Measurements from ENCODE around the gene CYP1B1.
"Not testable (repeated sequence)": the region's sequence is repeated elsewhere in the genome, so short reads cannot be mapped to it uniquely, and the experiment has no call there.

Gene CYP1B1

DNA sequence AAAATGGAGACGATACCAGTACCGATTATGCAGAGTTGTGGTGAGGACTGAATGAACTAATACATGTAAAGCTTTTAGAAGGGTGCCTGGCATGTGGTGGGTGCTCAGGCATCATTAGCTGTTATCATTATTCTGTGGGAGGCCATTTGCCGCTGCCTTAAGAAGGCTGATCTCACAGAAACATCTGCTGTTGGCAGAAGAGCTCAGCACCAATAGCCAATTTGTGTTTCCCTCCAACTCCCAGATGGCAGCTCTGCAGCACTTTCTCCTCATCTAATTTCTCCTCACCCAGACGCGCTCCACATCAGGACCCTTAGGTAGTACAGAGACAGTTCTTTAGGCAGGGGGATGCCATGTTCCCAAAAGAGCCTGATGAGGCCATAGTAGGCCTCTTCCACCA lies 15.8 kb upstream of the CYP1B1 start:
- TF ChIP-seq, protein P1, sequence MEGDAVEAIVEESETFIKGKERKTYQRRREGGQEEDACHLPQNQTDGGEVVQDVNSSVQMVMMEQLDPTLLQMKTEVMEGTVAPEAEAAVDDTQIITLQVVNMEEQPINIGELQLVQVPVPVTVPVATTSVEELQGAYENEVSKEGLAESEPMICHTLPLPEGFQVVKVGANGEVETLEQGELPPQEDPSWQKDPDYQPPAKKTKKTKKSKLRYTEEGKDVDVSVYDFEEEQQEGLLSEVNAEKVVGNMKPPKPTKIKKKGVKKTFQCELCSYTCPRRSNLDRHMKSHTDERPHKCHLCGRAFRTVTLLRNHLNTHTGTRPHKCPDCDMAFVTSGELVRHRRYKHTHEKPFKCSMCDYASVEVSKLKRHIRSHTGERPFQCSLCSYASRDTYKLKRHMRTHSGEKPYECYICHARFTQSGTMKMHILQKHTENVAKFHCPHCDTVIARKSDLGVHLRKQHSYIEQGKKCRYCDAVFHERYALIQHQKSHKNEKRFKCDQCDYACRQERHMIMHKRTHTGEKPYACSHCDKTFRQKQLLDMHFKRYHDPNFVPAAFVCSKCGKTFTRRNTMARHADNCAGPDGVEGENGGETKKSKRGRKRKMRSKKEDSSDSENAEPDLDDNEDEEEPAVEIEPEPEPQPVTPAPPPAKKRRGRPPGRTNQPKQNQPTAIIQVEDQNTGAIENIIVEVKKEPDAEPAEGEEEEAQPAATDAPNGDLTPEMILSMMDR (IDR thresholded peaks at IDR 0.05; ENCODE audit: low read depth, low read length): no peak
- H3K27me3 ChIP-seq: 0 out of 2 replicates have a peak, but pooled peaks cover 5% of the 10 kb centered on the region
- no peaks in the 10 kb centered on the region for H3K4me1 ChIP-seq
- DNase-seq: no peak
- no peaks in the 10 kb centered on the region for H3K36me3 ChIP-seq
- H3K9me3 ChIP-seq: no peaks in the 10 kb centered on the region
- no peak overlapping the region for H3K4me3 ChIP-seq (ENCODE audit: low read depth, low read length)

DNA sequence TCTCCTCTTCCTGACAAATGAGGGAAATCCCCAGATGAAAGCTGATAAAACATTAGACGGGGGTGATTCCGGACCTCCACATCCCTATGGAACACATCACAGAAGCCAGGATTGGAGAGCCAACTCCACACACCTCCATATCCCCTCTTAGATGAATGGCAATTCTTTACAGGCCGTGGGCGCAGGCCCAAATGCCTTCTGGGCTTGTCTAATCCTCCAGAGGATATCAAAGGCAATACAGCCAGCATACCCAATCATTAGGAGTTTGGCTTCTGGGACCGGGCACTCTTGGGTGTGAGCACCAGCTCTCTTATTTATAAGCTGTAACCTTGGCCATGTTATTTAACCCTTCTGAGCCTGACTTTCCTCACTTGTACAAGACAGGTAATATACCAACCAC lies 15.0 kb upstream of the CYP1B1 start:
- no peaks in the 10 kb centered on the region for H3K4me1 ChIP-seq
- H3K27me3 ChIP-seq: no peaks in the 10 kb centered on the region
- no peaks in the 10 kb centered on the region for H3K9me3 ChIP-seq
- no peak overlapping the region for H3K4me3 ChIP-seq (ENCODE audit: low read depth, low read length)
- H3K36me3 ChIP-seq: no peaks in the 10 kb centered on the region
- TF ChIP-seq, protein P1 (IDR thresholded peaks at IDR 0.05; ENCODE audit: low read depth, low read length): no peak
- DNase-seq: no peak

DNA sequence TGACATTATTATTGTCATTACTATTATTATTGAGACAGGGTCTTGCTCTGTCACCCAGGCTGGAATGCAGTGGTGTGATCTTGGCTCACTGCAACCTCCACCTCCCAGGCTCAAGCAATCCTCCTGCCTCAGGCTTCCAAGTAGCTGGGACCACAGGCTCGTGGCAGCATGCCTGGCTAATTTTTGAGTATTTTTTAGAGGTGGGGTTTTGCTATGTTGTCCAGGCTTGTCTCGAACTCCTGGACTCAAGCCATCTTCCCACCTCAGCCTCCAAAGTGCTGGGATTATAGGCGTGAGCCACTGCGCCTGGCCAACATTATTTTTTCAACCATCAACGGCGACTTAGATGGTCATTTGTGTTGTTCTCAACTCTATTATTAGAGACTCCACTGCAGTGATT lies 14.3 kb upstream of the CYP1B1 start:
- H3K4me3 ChIP-seq (ENCODE audit: low read depth, low read length); DNase-seq; H3K36me3 ChIP-seq; H3K9me3 ChIP-seq; H3K4me1 ChIP-seq; H3K27me3 ChIP-seq: not testable (repeated sequence)

DNA sequence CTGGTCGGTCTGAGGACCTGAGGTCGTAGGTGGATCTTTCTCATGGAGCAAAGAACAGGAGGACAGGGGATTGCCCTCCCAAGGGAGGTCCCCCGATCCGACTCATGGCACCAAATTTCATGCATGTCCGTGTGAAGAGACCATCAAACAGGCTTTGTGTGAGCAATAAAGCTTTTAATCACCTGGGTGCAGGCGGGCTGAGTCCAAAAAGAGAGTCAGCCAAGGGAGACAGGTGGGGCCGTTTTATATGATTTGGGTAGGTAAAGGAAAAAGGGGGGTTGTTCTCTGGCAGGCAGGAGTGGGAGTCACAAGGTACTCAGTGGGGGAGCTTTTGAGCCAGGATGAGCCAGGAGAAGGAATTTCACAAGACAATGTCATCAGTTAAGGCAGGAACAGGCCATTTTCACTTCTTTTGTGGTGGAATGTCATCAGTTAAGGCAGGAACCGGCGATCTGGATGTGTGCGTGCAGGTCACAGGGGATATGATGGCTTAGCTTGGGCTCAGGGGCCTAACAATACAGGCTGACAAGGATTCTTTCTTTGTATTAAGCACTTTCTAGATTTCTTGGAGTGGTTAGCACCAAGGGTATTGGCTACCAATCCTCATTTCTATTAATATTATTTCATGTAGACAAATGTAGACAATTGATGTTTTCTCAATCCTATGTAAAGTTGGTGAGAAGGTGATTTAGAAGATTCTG lies 10.2 kb upstream of the CYP1B1 start:
- not testable (repeated sequence) for H3K9me3 ChIP-seq; H3K27me3 ChIP-seq; H3K4me1 ChIP-seq; H3K36me3 ChIP-seq; DNase-seq; H3K4me3 ChIP-seq (ENCODE audit: low read depth, low read length)

DNA sequence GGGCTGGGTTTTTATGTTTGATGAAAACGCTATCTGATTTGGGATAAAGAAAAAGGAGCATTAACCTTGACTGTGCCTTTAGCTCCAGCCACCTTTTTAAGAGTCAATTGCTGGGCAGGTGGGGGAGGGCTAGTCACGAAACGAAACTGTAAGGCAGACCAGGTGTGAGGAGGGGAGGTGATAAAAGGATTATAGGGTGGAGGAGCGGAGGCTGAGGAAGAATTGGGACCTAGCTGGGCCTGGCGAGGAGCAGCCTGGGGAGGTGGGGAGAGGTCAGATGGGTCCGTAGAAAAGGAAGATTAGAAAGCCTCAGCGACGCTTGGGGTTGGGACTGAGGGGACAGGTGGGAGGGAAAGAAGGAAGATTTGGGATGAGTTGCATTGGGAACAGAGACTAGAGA lies 8.6 kb upstream of the CYP1B1 start:
- H3K9me3 ChIP-seq; DNase-seq; H3K27me3 ChIP-seq; H3K36me3 ChIP-seq; H3K4me1 ChIP-seq; H3K4me3 ChIP-seq (ENCODE audit: low read depth, low read length): not testable (repeated sequence)

DNA sequence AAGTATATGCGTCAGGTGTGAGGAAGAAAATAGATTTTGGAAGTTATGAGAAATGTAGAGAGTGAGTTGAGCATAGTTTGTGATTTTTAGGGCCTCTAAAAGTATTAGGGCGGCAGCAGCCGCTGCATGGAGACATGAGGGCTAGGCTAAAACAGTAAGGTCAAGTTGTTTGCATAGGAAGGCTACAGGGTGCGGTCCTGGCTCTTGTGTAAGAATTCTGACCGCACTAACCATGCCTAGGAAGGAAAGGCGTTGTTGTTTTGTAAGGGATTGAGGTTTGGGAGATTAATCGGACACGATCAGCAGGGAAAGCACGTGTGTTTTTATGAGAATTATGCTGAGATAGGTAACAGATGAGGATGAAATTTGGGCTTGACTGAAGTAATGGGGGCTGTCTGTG lies 6.8 kb upstream of the CYP1B1 start:
- H3K4me3 ChIP-seq (ENCODE audit: low read depth, low read length); DNase-seq; H3K4me1 ChIP-seq; H3K9me3 ChIP-seq; H3K27me3 ChIP-seq; H3K36me3 ChIP-seq: not testable (repeated sequence)

DNA sequence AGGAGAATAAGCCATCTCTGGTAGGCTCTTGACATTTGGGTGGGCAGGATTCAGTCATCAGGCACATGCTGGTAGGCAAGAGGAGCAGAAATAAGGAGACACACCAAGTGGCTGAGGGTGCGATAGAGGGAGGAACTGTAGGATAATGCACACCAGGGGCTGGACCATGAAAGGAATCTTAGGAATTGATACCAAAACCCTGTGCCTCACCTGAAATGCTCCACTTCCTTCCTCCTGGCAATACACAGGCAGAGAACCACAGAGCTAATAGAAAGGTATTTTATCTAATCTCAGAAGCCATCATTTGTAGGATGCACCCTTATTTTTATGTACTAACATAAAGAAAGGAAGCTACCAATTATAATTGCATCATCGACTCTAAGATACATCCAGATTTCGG lies 4.4 kb upstream of the CYP1B1 start:
- TF ChIP-seq, protein P1 (IDR thresholded peaks at IDR 0.05; ENCODE audit: low read depth, low read length): no peak
- Histone ChIP-seq H3K4me3 (ENCODE audit: low read depth, low read length) (no peak overlapping the region), H3K4me1 (no peaks in the 10 kb centered on the region; the same call in 1 of the 2 replicates), H3K9me3 (no peaks in the 10 kb centered on the region), H3K36me3 (no peaks in the 10 kb centered on the region), H3K27me3 (no peaks in the 10 kb centered on the region)
- no peak for DNase-seq

DNA sequence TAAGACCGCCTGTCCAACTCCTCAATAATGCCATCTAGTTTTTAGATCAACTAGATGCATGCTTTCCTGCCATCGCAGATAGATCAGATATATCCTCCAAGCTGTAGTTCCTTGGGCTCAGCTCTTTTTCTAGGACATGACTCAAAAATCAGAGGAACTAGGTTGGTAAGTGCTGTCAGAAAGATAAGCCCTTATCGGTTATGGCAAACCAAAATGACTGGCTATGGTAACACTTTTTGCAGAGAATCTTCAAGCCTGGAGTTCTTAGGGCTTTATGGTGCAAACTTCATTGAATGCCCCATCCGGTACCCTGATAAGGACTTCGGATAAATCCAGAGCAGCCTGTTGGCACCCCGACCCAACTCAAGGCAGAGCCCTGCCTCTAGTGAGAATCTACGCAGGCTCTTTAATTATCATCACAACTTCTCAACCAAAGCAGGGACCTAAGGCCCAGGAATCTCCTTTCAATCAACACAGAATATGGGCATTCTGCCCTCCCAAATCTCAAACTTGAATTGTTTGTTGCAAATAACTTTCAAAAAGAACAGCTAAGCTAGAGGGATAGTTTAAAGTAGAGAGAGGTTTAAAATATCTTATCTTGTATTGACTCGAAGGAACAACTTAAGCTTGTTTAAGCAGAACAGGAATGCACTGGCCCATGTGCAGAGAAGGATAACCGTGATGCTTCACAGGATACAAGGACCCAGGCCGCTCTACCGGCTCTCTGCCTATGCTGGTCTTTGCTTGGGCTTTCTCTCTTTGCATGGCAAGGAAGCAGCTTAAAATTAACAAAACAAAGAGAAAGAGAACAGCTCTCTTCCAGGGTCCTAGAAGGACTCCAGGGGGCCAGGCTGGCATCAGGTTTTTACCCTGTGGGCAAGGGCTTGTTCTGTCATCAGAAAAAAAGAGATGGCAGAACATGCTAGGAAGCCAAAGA lies 3.4 kb upstream of the CYP1B1 start:
- H3K27me3 ChIP-seq: no peaks in the 10 kb centered on the region
- H3K4me3 ChIP-seq (ENCODE audit: low read depth, low read length): no peak overlapping the region
- no peaks in the 10 kb centered on the region for H3K36me3 ChIP-seq
- no peaks in the 10 kb centered on the region; the same call in 1 of the 2 replicates for H3K4me1 ChIP-seq
- DNase-seq: no peak
- TF ChIP-seq, protein P1 (IDR thresholded peaks at IDR 0.05; ENCODE audit: low read depth, low read length): no peak
- H3K9me3 ChIP-seq: no peaks in the 10 kb centered on the region

Measured in BE2C (cell line).